D721Med (cell line): ENCODE results near the gene ARHGAP5.
"Not testable (repeated sequence)": the region's sequence is repeated elsewhere in the genome, so short reads cannot be mapped to it uniquely, and the experiment has no call there.

Experiments used
- DNase-seq: peaks from one replicate; pipeline ENCODE4 v3.0.0; 2011; ENCODE audit warnings: low spot score; ENCODE audit not compliant: insufficient read length
- FAIRE-seq: peaks from 2 replicates; lab custom pipeline; 2011; peaks lifted over from hg19 to GRCh38; lab: Jason Lieb, UNC
- CTCF ChIP-seq: IDR thresholded peaks from 2 replicates; pipeline ENCODE4 v1.5.1; 2012; ENCODE audit warnings: mild to moderate bottlenecking, control low read depth; ENCODE audit not compliant: insufficient read depth; ENCODE audit errors: missing control alignments

Gene ARHGAP5

GRCh38 chr14:32129124-32129523 lies 52.0 kb downstream of the ARHGAP5 start:
- DNase-seq, result no peak
- FAIRE-seq, result no peak
- TF ChIP-seq CTCF, result no peak

GRCh38 chr14:32131689-32132088 lies 54.6 kb downstream of the ARHGAP5 start:
- DNase-seq, FAIRE-seq: not testable (repeated sequence)

GRCh38 chr14:32134448-32135097 lies 57.5 kb downstream of the ARHGAP5 start:
- TF ChIP-seq CTCF, result no peak
- DNase-seq (no peak), FAIRE-seq (no peak)

- no peak for FAIRE-seq
- TF ChIP-seq CTCF, result no peak
- no peak for DNase-seq
These were observed 59.1 kb downstream of the ARHGAP5 start for GRCh38 chr14:32136027-32136825.

GRCh38 chr14:32137313-32137712 lies 60.2 kb downstream of the ARHGAP5 start:
- TF ChIP-seq CTCF, result no peak
- no peak for FAIRE-seq
- no peak for DNase-seq

GRCh38 chr14:32137892-32138291 lies 60.8 kb downstream of the ARHGAP5 start:
- FAIRE-seq (no peak), DNase-seq (no peak)
- TF ChIP-seq CTCF, result no peak

- DNase-seq (no peak), FAIRE-seq (peak; percentile 89)
- no peak for TF ChIP-seq CTCF
These were observed 65.2 kb downstream of the ARHGAP5 start for GRCh38 chr14:32142341-32142740.
